HFFc6 (cell line): ENCODE data around the gene SEC23B. TPM values are rescaled to one million over a fixed set of nuclear protein-coding genes. Genes with fewer than 3 reads are reported as not detected.
"Not testable (repeated sequence)": the region's sequence is repeated elsewhere in the genome, so short reads cannot be mapped to it uniquely, and the experiment has no call there.

ENCODE experiments used
- DNase-seq: peaks from one replicate; pipeline ENCODE4 v3.0.0-alpha.2; 2018
- H3K27ac Mint-ChIP-seq: 2 replicates; pipeline ENCODE4 v1.8.0; 2020; ENCODE audit warnings: mild to moderate bottlenecking, mixed read lengths
- H3K27me3 Mint-ChIP-seq: 2 replicates; pipeline ENCODE4 v1.8.0; 2021; ENCODE audit warnings: mild to moderate bottlenecking, moderate library complexity, mixed read lengths; ENCODE audit not compliant: insufficient read depth
- H3K36me3 Mint-ChIP-seq: 2 replicates; pipeline ENCODE4 v1.8.0; 2021; ENCODE audit warnings: low read depth, mixed read lengths
- H3K4me1 Mint-ChIP-seq: 2 replicates; pipeline ENCODE4 v1.8.0; 2020; ENCODE audit warnings: low read depth, mixed read lengths
- H3K4me3 Mint-ChIP-seq: 2 replicates; pipeline ENCODE4 v1.8.0; 2020; ENCODE audit warnings: mild to moderate bottlenecking, moderate library complexity, mixed read lengths
- H3K9me3 Mint-ChIP-seq: 2 replicates; pipeline ENCODE4 v1.8.0; 2020; ENCODE audit warnings: mild to moderate bottlenecking, mixed read lengths
- CTCF ChIP-seq: fragments of 200-600 bp; sonication (generic); IDR thresholded peaks from 2 replicates; pipeline ENCODE4 v1.5.0; 2021; ENCODE audit warnings: antibody characterized with exemption, mild to moderate bottlenecking
- total RNA-seq, 6 experiments: library from RNA; stranded (reverse); fragmentation: NEBNext Ultra II Directional; extraction: Animal tissue kit (Norgen Biotek cat#: 25700); gene quantifications; 2 replicates in 1 of 6; 3 replicates in 5 of 6; pipeline ENCODE4 v1.2.3, GENCODE V29; 2021

Gene SEC23B
- total RNA-seq, 6 experiments from 2014 or later = 50.8 to 63.4 (median 57.6) TPM

GRCh38 chr20:18513208-18513607, 5.5 kb downstream of the SEC23B start:
- no peak for TF ChIP-seq CTCF
- Mint-ChIP-seq H3K4me1 (peaks cover 19% of the 10 kb centered on the region), H3K36me3 (peaks cover 30% of the 10 kb centered on the region), H3K4me3 (no peak overlapping the region), H3K9me3 (no peaks in the 10 kb centered on the region), H3K27ac (no peak overlapping the region), H3K27me3 (peaks cover 2% of the 10 kb centered on the region; the same call in 1 of the 2 replicates)
- DNase-seq = no peak

GRCh38 chr20:18514127-18514526, 6.4 kb downstream of the SEC23B start:
- no peak overlapping the region for H3K4me3 Mint-ChIP-seq
- peaks cover 10% of the 10 kb centered on the region for H3K4me1 Mint-ChIP-seq
- H3K9me3 Mint-ChIP-seq = no peaks in the 10 kb centered on the region
- no peak overlapping the region for H3K27ac Mint-ChIP-seq
- H3K36me3 Mint-ChIP-seq = peaks cover 30% of the 10 kb centered on the region
- no peak for DNase-seq
- no peak for TF ChIP-seq CTCF
- H3K27me3 Mint-ChIP-seq = peaks cover 2% of the 10 kb centered on the region; the same call in 1 of the 2 replicates

- DNase-seq = no peak
- Mint-ChIP-seq H3K9me3 (no peaks in the 10 kb centered on the region), H3K27me3 (peaks cover 2% of the 10 kb centered on the region; the same call in 1 of the 2 replicates), H3K27ac (no peak overlapping the region), H3K4me3 (no peak overlapping the region), H3K36me3 (peaks cover 22% of the 10 kb centered on the region), H3K4me1 (peaks cover 6% of the 10 kb centered on the region; the same call in 1 of the 2 replicates)
- no peak for TF ChIP-seq CTCF
These were observed 8.2 kb downstream of the SEC23B start for GRCh38 chr20:18515973-18516372.

GRCh38 chr20:18522066-18522465, 14.3 kb downstream of the SEC23B start:
- peaks cover 28% of the 10 kb centered on the region for H3K36me3 Mint-ChIP-seq
- peaks cover 29% of the 10 kb centered on the region for H3K4me1 Mint-ChIP-seq
- H3K4me3 Mint-ChIP-seq, H3K9me3 Mint-ChIP-seq, H3K27ac Mint-ChIP-seq, H3K27me3 Mint-ChIP-seq: not testable (repeated sequence)
- peak; percentile 51 for DNase-seq

- Mint-ChIP-seq H3K9me3 (no peaks in the 10 kb centered on the region), H3K4me1 (peaks cover 39% of the 10 kb centered on the region), H3K27me3 (no peaks in the 10 kb centered on the region), H3K4me3 (no peak overlapping the region), H3K27ac (peak overlapping the region; percentile 22; the same call in 1 of the 2 replicates), H3K36me3 (peaks cover 34% of the 10 kb centered on the region)
- TF ChIP-seq CTCF = no peak
- DNase-seq = no peak
These were observed 15.3 kb downstream of the SEC23B start for GRCh38 chr20:18523066-18523465.

GRCh38 chr20:18524646-18525045, 16.9 kb downstream of the SEC23B start:
- peaks cover 45% of the 10 kb centered on the region for H3K4me1 Mint-ChIP-seq
- H3K27ac Mint-ChIP-seq = peak overlapping the region; percentile 87
- H3K9me3 Mint-ChIP-seq = no peaks in the 10 kb centered on the region
- H3K36me3 Mint-ChIP-seq = peaks cover 50% of the 10 kb centered on the region
- peak; percentile 73 for DNase-seq
- peak overlapping the region; percentile 37 for H3K4me3 Mint-ChIP-seq
- TF ChIP-seq CTCF = no peak
- H3K27me3 Mint-ChIP-seq = no peaks in the 10 kb centered on the region

- H3K9me3 Mint-ChIP-seq, H3K4me3 Mint-ChIP-seq: not testable (repeated sequence)
These were observed 19.0 kb downstream of the SEC23B start for GRCh38 chr20:18526761-18527160.

More at GRCh38 chr20:18526761-18527160, 19.0 kb downstream of the SEC23B start:
- not testable (repeated sequence) for H3K27me3 Mint-ChIP-seq, DNase-seq
- Mint-ChIP-seq H3K36me3 (peaks cover 59% of the 10 kb centered on the region), H3K4me1 (peaks cover 45% of the 10 kb centered on the region), H3K27ac (peak overlapping the region; percentile 83)
